K562 (cell line): ENCODE data around the gene WDR45. TPM values are rescaled to one million over a fixed set of nuclear protein-coding genes. Genes with fewer than 3 reads are reported as not detected.

Experiments
- ATF7 ChIP-seq: fragments of 450-650 bp; IDR thresholded peaks from 2 replicates; pipeline ENCODE4 v1.7.1; 2014; ENCODE audit warnings: mild to moderate bottlenecking, moderate library complexity
- DMBX1 ChIP-seq: fragments of 250-450 bp; sonication (Bioruptor Pico); IDR thresholded peaks from 2 replicates; pipeline ENCODE4 v1.8.0; 2022; ENCODE audit warnings: inconsistent platforms, mild to moderate bottlenecking, moderate library complexity, borderline replicate concordance
- FIP1L1 ChIP-seq: fragments of 200-400 bp; formaldehyde crosslinking; IDR thresholded peaks from 2 replicates; pipeline ENCODE4 v1.6.1; 2018; ENCODE audit warnings: mild to moderate bottlenecking, low read depth, low read length; ENCODE audit not compliant: poor library complexity, severe bottlenecking
- FOXJ2 ChIP-seq: fragments of 200-800 bp; sonication (Bioruptor generic); IDR thresholded peaks from 2 replicates; pipeline ENCODE4 v1.6.1; 2016; ENCODE audit warnings: missing genetic modification characterization, missing compliant biosample characterization
- HES1 ChIP-seq: fragments of 450-650 bp; IDR thresholded peaks from 2 replicates; pipeline ENCODE4 v1.6.1; 2016; ENCODE audit warnings: low read depth, mild to moderate bottlenecking, moderate library complexity
- JUNB ChIP-seq: fragments of 450-650 bp; formaldehyde crosslinking; conservative IDR thresholded peaks from 2 replicates; pipeline ENCODE4 v1.4.0; 2020; ENCODE audit warnings: mild to moderate bottlenecking
- KAT7 ChIP-seq: sonication (generic); formaldehyde crosslinking; IDR thresholded peaks from 2 replicates; pipeline ENCODE4 v1.8.0; 2022; ENCODE audit warnings: missing genetic modification reagents, mild to moderate bottlenecking, borderline replicate concordance
- MTF1 ChIP-seq: fragments of 250-450 bp; sonication (Bioruptor Pico); IDR thresholded peaks from 2 replicates; pipeline ENCODE4 v1.9.0; 2021; ENCODE audit warnings: moderate library complexity, mild to moderate bottlenecking, inconsistent platforms, borderline replicate concordance
- MXI1 ChIP-seq: IDR thresholded peaks from 2 replicates; pipeline ENCODE4 v1.6.1; 2011; ENCODE audit warnings: low read depth, mild to moderate bottlenecking, improper control_type of control experiment, low read length
- NCOA1 ChIP-seq: fragments of 450-650 bp; IDR thresholded peaks from 2 replicates; pipeline ENCODE4 v1.6.1; 2016; ENCODE audit warnings: low read depth
- NCOA6 ChIP-seq: fragments of 450-650 bp; IDR thresholded peaks from 2 replicates; pipeline ENCODE4 v1.6.1; 2017; ENCODE audit warnings: mild to moderate bottlenecking
- NONO ChIP-seq, 2 experiments: fragments of 200-400 bp in 1 of 2; fragments of 450-650 bp in 1 of 2; formaldehyde crosslinking in 1 of 2; IDR thresholded peaks; 2 replicates each; pipeline ENCODE4 v1.6.1; 2017; ENCODE audit warnings: low read depth in 2 of 2, mild to moderate bottlenecking in 2 of 2, moderate library complexity in 2 of 2, low read length in 1 of 2
- NUFIP1 ChIP-seq: fragments of 450-650 bp; IDR thresholded peaks from 2 replicates; pipeline ENCODE4 v1.6.1; 2018; ENCODE audit not compliant: partially characterized antibody
- POLR2AphosphoS2 ChIP-seq: IDR thresholded peaks from 2 replicates; pipeline ENCODE4 v1.6.1; 2012; ENCODE audit warnings: low read length, improper control_type of control experiment
- PPARD ChIP-seq: fragments of 250-450 bp; sonication (Bioruptor Pico); IDR thresholded peaks from 2 replicates; pipeline ENCODE4 v1.8.0; 2022; ENCODE audit warnings: inconsistent platforms, mild to moderate bottlenecking, moderate library complexity
- SP2 ChIP-seq: IDR thresholded peaks from 2 replicates; pipeline ENCODE4 v1.6.1; 2011; ENCODE audit warnings: mild to moderate bottlenecking, low read depth, low read length, moderate library complexity; ENCODE audit not compliant: poor library complexity, severe bottlenecking; ENCODE audit errors: extremely low read depth
- TAF9B ChIP-seq: fragments of 450-650 bp; IDR thresholded peaks from 2 replicates; pipeline ENCODE4 v1.6.1; 2018; ENCODE audit warnings: mild to moderate bottlenecking; ENCODE audit not compliant: partially characterized antibody
- TCFL5 ChIP-seq: fragments of 250-450 bp; sonication (Bioruptor Pico); conservative IDR thresholded peaks from 2 replicates; pipeline ENCODE4 v1.6.1; 2021; ENCODE audit warnings: mild to moderate bottlenecking, moderate library complexity, matching md5 sums
- VEZF1 ChIP-seq: fragments of 200-800 bp; sonication (Bioruptor generic); IDR thresholded peaks from 2 replicates; pipeline ENCODE4 v1.6.1; 2017; ENCODE audit warnings: missing genetic modification characterization, missing compliant biosample characterization
- ZBTB2 ChIP-seq: fragments of 450-650 bp; IDR thresholded peaks from 2 replicates; pipeline ENCODE4 v1.6.1; 2016; ENCODE audit warnings: antibody characterized with exemption
- ZHX1 ChIP-seq: fragments of 150-350 bp; conservative IDR thresholded peaks from 2 replicates; pipeline ENCODE4 v1.6.1; 2014; ENCODE audit warnings: low read length
- ZNF165 ChIP-seq: fragments of 250-450 bp; sonication (Bioruptor Pico); IDR thresholded peaks from 2 replicates; pipeline ENCODE4 v1.4.0; 2020; ENCODE audit warnings: borderline replicate concordance
- ZNF212 ChIP-seq: fragments of 450-650 bp; formaldehyde crosslinking; IDR thresholded peaks from 2 replicates; pipeline ENCODE4 v1.4.0; 2020; ENCODE audit warnings: mild to moderate bottlenecking
- polyA plus RNA-seq, 8 experiments: library from polyadenylated mRNA; depleted of rRNA in 4 of 8; stranded (reverse) in 5 of 8; unstranded in 3 of 8; fragments of >200 nt; fragmentation: Nextera tagmentation in 2 of 8; fragmentation: Illumina TruSeq in 1 of 8; extraction: Ambion mirVana in 2 of 8; extraction: Trizol in 1 of 8; gene quantifications; 2 replicates each; pipeline versions ENCODE4 v1.2.1 to v1.2.3, GENCODE V29; 2011 to 2014; ENCODE audit warnings: inconsistent platforms in 1 of 8, missing spikeins in 1 of 8
- total RNA-seq, 7 experiments: library from RNA; depleted of rRNA in 6 of 7; stranded (reverse); fragments of >200 nt in 6 of 7; fragmentation: Illumina TruSeq in 2 of 7; extraction: Trizol in 2 of 7; gene quantifications; 2 replicates each; pipeline versions ENCODE4 v1.2.1 to v1.2.3, GENCODE V29; 2011 to 2021; ENCODE audit warnings: low replicate concordance in 1 of 7

The WDR45 gene
- total and polyA plus RNA-seq, 9 of the 15 experiments (the other 6 are each of a cell fraction or from before 2014, with no cell fraction given): 19.4 to 136 (median 59.7) TPM

- TF ChIP-seq ZBTB2 (no peak), NONO (IDR thresholded peaks at IDR 0.05; ENCODE audit: low read depth in 2 of 2, low read length in 1 of 2) (peak in 1 of 2 experiments; percentile 32; a peak in 1 of 4 replicates), ATF7 (peak; percentile 75), FOXJ2 (tag) (no peak), HES1 (no peak), POLR2AphosphoS2 (no peak), ZNF212 (CRISPR knock-in tag) (no peak), NCOA6 (no peak), VEZF1 (CRISPR knock-in tag) (peak; percentile 96), ZNF165 (no peak), KAT7 (CRISPR knock-in tag) (no peak), NCOA1 (no peak), MTF1 (CRISPR knock-in tag) (no peak), JUNB (CRISPR knock-in tag) (no peak), FIP1L1 (no peak), SP2 (no peak), PPARD (CRISPR knock-in tag) (no peak), TCFL5 (no peak), TAF9B (no peak), MXI1 (no peak), DMBX1 (CRISPR knock-in tag) (no peak), NUFIP1 (no peak), ZHX1 (no peak)
These were observed 39.9 kb downstream of the WDR45 start (continued) for GRCh38 chrX:49039598-49040375.
